Neural progenitor cell (in vitro differentiated cells): ENCODE data around the gene SMIM1.

Experiments used
- CTCF ChIP-seq: fragments of 200-600 bp; sonication (generic); IDR thresholded peaks from 2 replicates; pipeline ENCODE4 v1.5.1; 2017; ENCODE audit warnings: antibody characterized with exemption, mild to moderate bottlenecking
- EZH2phosphoT487 ChIP-seq: fragments of 200-600 bp; sonication (generic); IDR thresholded peaks from 2 replicates; pipeline ENCODE4 v1.6.1; 2017; ENCODE audit warnings: antibody characterized with exemption

GRCh38 chr1:3821447-3821846 lies 48.9 kb downstream of the SMIM1 start:
- no peak for TF ChIP-seq CTCF
- TF ChIP-seq EZH2phosphoT487 = no peak
